ENCODE results near the gene KLF8. TPM values are rescaled to one million over a fixed set of nuclear protein-coding genes. Genes with fewer than 3 reads are reported as not detected.
A peak's percentile ranks its signal among the peaks of the same experiment; 100 is the strongest.
"Not testable (repeated sequence)": the region's sequence is repeated elsewhere in the genome, so short reads cannot be mapped to it uniquely, and the experiment has no call there.

The KLF8 gene
- total RNA-seq = 1 to 10 TPM; 4.2 to 6.4 (median 4.3) TPM
- 2.7 TPM for total RNA-seq (2013)
- total RNA-seq = 0.69 to 8.6 (median 3.4) reads per million in 29 experiments

GRCh38 chrX:56232221-56233082 is at the start of gene KLF8:
Gene KLF8, plus strand, starts transcription at chrX:56232356. Its CDS starts 979 bp downstream, at chrX:56233335.
- Mint-ChIP-seq H3K27me3 (peaks cover 0 to 18% of the 10 kb centered on the region in 2 donors), H3K36me3 (no peaks in the 10 kb centered on the region), H3K9me3 (no peaks in the 10 kb centered on the region), H3K4me1 (peaks cover 14 to 25% (median 25%) of the 10 kb centered on the region in 3 donors), H3K27ac (peak within 1 kb of the TSS; percentile 36 to 61), H3K4me3 (peak within 1 kb of the TSS; percentile 76 to 83 (median 79))
- ATAC-seq (replicated peaks in 1 of 4) = peak; percentile 61 to 79 (median 74)
- POLR2A ChIA-PET = interaction anchor here (0.6 kb wide), 2 partner anchors 166 to 327 kb away, joined by 3 to 4 read pairs; no protein-coding TSS in a partner anchor
- CTCF ChIA-PET = interaction anchor here (0.6 to 1.4 kb wide), 2 partner anchors 17 to 313 kb away, joined by 3 to 4 read pairs; no protein-coding TSS in a partner anchor
- peak in 18 of 35 experiments; percentile 0 to 46 (median 10) for DNase-seq
- H3K9me3 ChIP-seq = no peaks in the 10 kb centered on the region
- peaks cover 0 to 25% of the 10 kb centered on the region in 2 experiments for H3K4me1 ChIP-seq (ENCODE audit: control insufficient read depth in 1 of 2, extremely low read depth in 1 of 2, insufficient read depth in 2 of 2, low read length in 2 of 2)
- no peaks in the 10 kb centered on the region for H3K36me3 ChIP-seq (ENCODE audit: control insufficient read depth in 2 of 2, extremely low read depth in 1 of 2, insufficient read depth in 1 of 2, low read length in 1 of 2)
- peak within 1 kb of the TSS; percentile 49 to 61 for H3K4me3 ChIP-seq (ENCODE audit: control insufficient read depth in 1 of 2, extremely low read depth in 1 of 2, low read length in 1 of 2)
- 0% methylated on average over 1 of the region's 38 CpGs for WGBS (ENCODE audit: insufficient coverage)
- H3K27me3 ChIP-seq (replicated peaks in 1 of 2; ENCODE audit: control insufficient read depth in 2 of 2, extremely low read depth in 1 of 2, insufficient read depth in 2 of 2, low read length in 1 of 2) = peaks cover 0 to 6% of the 10 kb centered on the region in 2 experiments
- H3K27ac ChIP-seq (ENCODE audit: low read length) = no peak within 1 kb of the TSS

- POLR2A ChIA-PET; H3K4me3 ChIP-seq (ENCODE audit: control insufficient read depth in 1 of 2, extremely low read depth in 1 of 2, low read length in 1 of 2); CTCF ChIA-PET; H3K4me1 Mint-ChIP-seq; H3K27me3 ChIP-seq (replicated peaks in 1 of 2; ENCODE audit: control insufficient read depth in 2 of 2, extremely low read depth in 1 of 2, insufficient read depth in 2 of 2, low read length in 1 of 2); H3K36me3 ChIP-seq (ENCODE audit: control insufficient read depth in 2 of 2, extremely low read depth in 1 of 2, insufficient read depth in 1 of 2, low read length in 1 of 2); H3K36me3 Mint-ChIP-seq; DNase-seq; H3K4me1 ChIP-seq (ENCODE audit: control insufficient read depth in 1 of 2, extremely low read depth in 1 of 2, insufficient read depth in 2 of 2, low read length in 2 of 2); H3K4me3 Mint-ChIP-seq; H3K27me3 Mint-ChIP-seq; H3K9me3 ChIP-seq; H3K27ac ChIP-seq (ENCODE audit: low read length); H3K27ac Mint-ChIP-seq; ATAC-seq (replicated peaks in 1 of 4): not testable (repeated sequence)
- 50% methylated on average over 1 of the region's 2 CpGs for WGBS (ENCODE audit: insufficient coverage)
- peaks cover 7 to 18% (median 7%) of the 10 kb centered on the region in 3 donors for H3K9me3 Mint-ChIP-seq
Measured at GRCh38 chrX:56206945-56207344, 25.2 kb upstream of the KLF8 start.

GRCh38 chrX:56211701-56212100 is 20.5 kb upstream of the KLF8 start:
- ChIA-PET CTCF (no interaction called here), POLR2A (no interaction called here)
- Mint-ChIP-seq H3K4me3 (no peak overlapping the region), H3K36me3 (peaks cover 4% of the 10 kb centered on the region), H3K9me3 (no peaks in the 10 kb centered on the region), H3K27me3 (peaks cover 0 to 25% of the 10 kb centered on the region in 2 donors), H3K4me1 (no peaks in the 10 kb centered on the region), H3K27ac (no peak overlapping the region)
- no peaks in the 10 kb centered on the region for H3K4me1 ChIP-seq (ENCODE audit: control insufficient read depth in 1 of 2, extremely low read depth in 1 of 2, insufficient read depth in 2 of 2, low read length in 2 of 2)
- H3K36me3 ChIP-seq (ENCODE audit: control insufficient read depth in 2 of 2, extremely low read depth in 1 of 2, insufficient read depth in 1 of 2, low read length in 1 of 2) = no peaks in the 10 kb centered on the region
- 100% methylated on average over 1 of the region's 3 CpGs for WGBS (ENCODE audit: insufficient coverage)
- no peaks in the 10 kb centered on the region for H3K27me3 ChIP-seq (replicated peaks in 1 of 2; ENCODE audit: control insufficient read depth in 2 of 2, extremely low read depth in 1 of 2, insufficient read depth in 2 of 2, low read length in 1 of 2)
- no peak for ATAC-seq (replicated peaks in 1 of 4)
- H3K4me3 ChIP-seq (ENCODE audit: control insufficient read depth in 1 of 2, extremely low read depth in 1 of 2, low read length in 1 of 2) = no peak overlapping the region
- H3K27ac ChIP-seq (ENCODE audit: low read length) = no peak overlapping the region
- H3K9me3 ChIP-seq = no peaks in the 10 kb centered on the region
- no peak for DNase-seq

GRCh38 chrX:56216332-56216731 is 15.8 kb upstream of the KLF8 start:
- no peak overlapping the region for H3K27ac ChIP-seq (ENCODE audit: low read length)
- Mint-ChIP-seq H3K9me3 (no peaks in the 10 kb centered on the region), H3K4me3 (no peak overlapping the region), H3K36me3 (no peaks in the 10 kb centered on the region), H3K4me1 (no peaks in the 10 kb centered on the region), H3K27ac (no peak overlapping the region), H3K27me3 (peaks cover 0 to 29% of the 10 kb centered on the region in 2 donors)
- ATAC-seq (replicated peaks in 1 of 4) (no peak), DNase-seq (no peak)
- POLR2A ChIA-PET = no interaction called here
- CTCF ChIA-PET = no interaction called here
- no peaks in the 10 kb centered on the region for H3K36me3 ChIP-seq (ENCODE audit: control insufficient read depth in 2 of 2, extremely low read depth in 1 of 2, insufficient read depth in 1 of 2, low read length in 1 of 2)
- no peaks in the 10 kb centered on the region for H3K4me1 ChIP-seq (ENCODE audit: control insufficient read depth in 1 of 2, extremely low read depth in 1 of 2, insufficient read depth in 2 of 2, low read length in 2 of 2)
- no CpG with 5 or more reads among the region's 1 CpG for WGBS (ENCODE audit: insufficient coverage)
- H3K27me3 ChIP-seq (replicated peaks in 1 of 2; ENCODE audit: control insufficient read depth in 2 of 2, extremely low read depth in 1 of 2, insufficient read depth in 2 of 2, low read length in 1 of 2) = no peaks in the 10 kb centered on the region
- no peak overlapping the region for H3K4me3 ChIP-seq (ENCODE audit: control insufficient read depth in 1 of 2, extremely low read depth in 1 of 2, low read length in 1 of 2)
- no peaks in the 10 kb centered on the region for H3K9me3 ChIP-seq

GRCh38 chrX:56219700-56220099 is 12.5 kb upstream of the KLF8 start:
- no peak overlapping the region for H3K4me3 Mint-ChIP-seq
- Histone ChIP-seq H3K9me3 (no peaks in the 10 kb centered on the region), H3K27ac (ENCODE audit: low read length) (no peak overlapping the region), H3K36me3 (ENCODE audit: control insufficient read depth in 2 of 2, extremely low read depth in 1 of 2, insufficient read depth in 1 of 2, low read length in 1 of 2) (no peaks in the 10 kb centered on the region), H3K4me1 (ENCODE audit: control insufficient read depth in 1 of 2, extremely low read depth in 1 of 2, insufficient read depth in 2 of 2, low read length in 2 of 2) (no peaks in the 10 kb centered on the region), H3K4me3 (ENCODE audit: control insufficient read depth in 1 of 2, extremely low read depth in 1 of 2, low read length in 1 of 2) (no peak overlapping the region), H3K27me3 (replicated peaks in 1 of 2; ENCODE audit: control insufficient read depth in 2 of 2, extremely low read depth in 1 of 2, insufficient read depth in 2 of 2, low read length in 1 of 2) (no peaks in the 10 kb centered on the region)
- DNase-seq (peak in 1 of 35 experiments; percentile 2), ATAC-seq (replicated peaks in 1 of 4) (no peak)
- H3K9me3 Mint-ChIP-seq = no peaks in the 10 kb centered on the region
- H3K27me3 Mint-ChIP-seq = peaks cover 0 to 29% of the 10 kb centered on the region in 2 donors
- H3K27ac Mint-ChIP-seq = no peak overlapping the region
- ChIA-PET CTCF (no interaction called here), POLR2A (no interaction called here)
- no peaks in the 10 kb centered on the region for H3K4me1 Mint-ChIP-seq
- H3K36me3 Mint-ChIP-seq = no peaks in the 10 kb centered on the region
- 89% methylated on average over 3 of the region's 4 CpGs for WGBS (ENCODE audit: insufficient coverage)

- Histone ChIP-seq H3K27ac (ENCODE audit: low read length) (no peak overlapping the region), H3K4me3 (ENCODE audit: control insufficient read depth in 1 of 2, extremely low read depth in 1 of 2, low read length in 1 of 2) (no peak overlapping the region), H3K27me3 (replicated peaks in 1 of 2; ENCODE audit: control insufficient read depth in 2 of 2, extremely low read depth in 1 of 2, insufficient read depth in 2 of 2, low read length in 1 of 2) (no peaks in the 10 kb centered on the region), H3K9me3 (no peaks in the 10 kb centered on the region), H3K4me1 (ENCODE audit: control insufficient read depth in 1 of 2, extremely low read depth in 1 of 2, insufficient read depth in 2 of 2, low read length in 2 of 2) (no peaks in the 10 kb centered on the region), H3K36me3 (ENCODE audit: control insufficient read depth in 2 of 2, extremely low read depth in 1 of 2, insufficient read depth in 1 of 2, low read length in 1 of 2) (no peaks in the 10 kb centered on the region)
- Mint-ChIP-seq H3K4me1 (no peaks in the 10 kb centered on the region), H3K27ac (no peak overlapping the region), H3K27me3 (peaks cover 0 to 22% of the 10 kb centered on the region in 2 donors), H3K36me3 (no peaks in the 10 kb centered on the region), H3K4me3 (no peak overlapping the region), H3K9me3 (no peaks in the 10 kb centered on the region)
- no peak for ATAC-seq (replicated peaks in 1 of 4)
- ChIA-PET POLR2A (interaction anchor here in 1 of 2 donors (0.5 kb wide), 1 partner anchor 642 kb away, joined by 3 read pairs; no protein-coding TSS in a partner anchor), CTCF (no interaction called here)
- DNase-seq = no peak
- no CpG with 5 or more reads among the region's 5 CpGs for WGBS (ENCODE audit: insufficient coverage)
Measured at GRCh38 chrX:56221101-56221500, 11.1 kb upstream of the KLF8 start.

Measured in T-cell (primary cell).